Measurements from ENCODE around the gene DTL. TPM values are rescaled to one million over a fixed set of nuclear protein-coding genes. Genes with fewer than 3 reads are reported as not detected.
A peak's percentile ranks its signal among the peaks of the same experiment; 100 is the strongest.

The DTL gene
- total and polyA plus RNA-seq, 2 experiments from 2014 or later = 8.2 to 9.7 TPM

DNA sequence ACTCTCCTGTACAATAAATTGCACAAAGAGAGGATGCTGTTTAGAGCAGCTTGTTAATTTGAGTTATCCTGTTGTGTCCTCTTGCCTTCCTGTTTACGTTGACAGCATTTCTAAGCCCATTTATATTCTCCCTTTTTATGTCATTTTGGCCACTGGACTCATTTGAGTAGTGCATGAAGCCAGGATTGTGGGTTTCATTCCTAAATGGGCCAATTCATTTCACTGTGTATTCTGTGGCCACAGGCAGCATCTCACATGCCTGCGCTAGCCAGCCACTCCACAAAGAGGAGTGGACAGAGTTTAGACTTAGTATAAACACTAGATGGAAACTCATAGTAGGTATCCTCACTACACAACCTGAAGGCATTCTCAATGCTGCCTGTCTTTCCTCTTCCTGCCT lies 73.4 kb downstream of the DTL start:
- no peak for DNase-seq
- TF ChIP-seq EZH2phosphoT487 (IDR thresholded peaks at IDR 0.05; ENCODE audit: insufficient read depth, low read depth) (no peak), EZH2 (IDR thresholded peaks at IDR 0.05; ENCODE audit: insufficient read depth, poor library complexity, severe bottlenecking) (no peak)
- Histone ChIP-seq H3K79me2 (ENCODE audit: insufficient read depth) (no peaks in the 10 kb centered on the region), H2AFZ (no peak overlapping the region), H3K27ac (no peak overlapping the region), H3K4me3 (no peak overlapping the region), H3K9me3 (ENCODE audit: low read depth) (no peaks in the 10 kb centered on the region), H3K4me1 (ENCODE audit: insufficient read depth) (no peaks in the 10 kb centered on the region), H3K4me2 (ENCODE audit: unreplicated experiment) (no peak overlapping the region), H4K20me1 (ENCODE audit: insufficient read depth) (no peaks in the 10 kb centered on the region), H3K9me2 (ENCODE audit: insufficient read depth) (no peaks in the 10 kb centered on the region), H3F3A (ENCODE audit: insufficient read depth) (no peaks in the 10 kb centered on the region), H3K36me3 (ENCODE audit: low read depth) (no peaks in the 10 kb centered on the region), H3K9ac (no peak overlapping the region), H3K27me3 (replicated peaks; ENCODE audit: insufficient read depth) (no peaks in the 10 kb centered on the region)
- in situ Hi-C loops (cut with MboI) = no loop called here
- 93 to 99% methylated on average over 2 of the region's 2 CpGs for WGBS, 2 experiments (ENCODE audit: low coverage in 1 of 2, low lambda C conversion rate in 2 of 2, missing lambda C conversion rate in 2 of 2)

- DNase-seq = no peak
- Histone ChIP-seq H3K79me2 (ENCODE audit: insufficient read depth) (no peaks in the 10 kb centered on the region), H3K4me3 (no peak overlapping the region), H3F3A (ENCODE audit: insufficient read depth) (no peaks in the 10 kb centered on the region), H3K9ac (no peak overlapping the region), H3K4me2 (ENCODE audit: unreplicated experiment) (no peak overlapping the region), H3K9me3 (ENCODE audit: low read depth) (no peaks in the 10 kb centered on the region), H2AFZ (no peak overlapping the region), H4K20me1 (ENCODE audit: insufficient read depth) (no peaks in the 10 kb centered on the region), H3K27ac (no peak overlapping the region), H3K27me3 (replicated peaks; ENCODE audit: insufficient read depth) (no peaks in the 10 kb centered on the region), H3K36me3 (ENCODE audit: low read depth) (no peaks in the 10 kb centered on the region), H3K9me2 (ENCODE audit: insufficient read depth) (no peaks in the 10 kb centered on the region), H3K4me1 (ENCODE audit: insufficient read depth) (no peaks in the 10 kb centered on the region)
- in situ Hi-C loops (cut with MboI) = no loop called here
- no peak for TF ChIP-seq EZH2 (IDR thresholded peaks at IDR 0.05; ENCODE audit: insufficient read depth, poor library complexity, severe bottlenecking)
- no peak for TF ChIP-seq EZH2phosphoT487 (IDR thresholded peaks at IDR 0.05; ENCODE audit: insufficient read depth, low read depth)
- WGBS, 2 experiments (ENCODE audit: low coverage in 1 of 2, low lambda C conversion rate in 2 of 2, missing lambda C conversion rate in 2 of 2) = 96 to 97% methylated on average over 6 of the region's 6 CpGs
Observed at GRCh38 chr1:212109728-212110127, 74.2 kb downstream of the DTL start.

- 9 to 28% methylated on average over 2 of the region's 2 CpGs for WGBS, 2 experiments (ENCODE audit: low coverage in 1 of 2, low lambda C conversion rate in 2 of 2, missing lambda C conversion rate in 2 of 2)
- H3K4me1 ChIP-seq (ENCODE audit: insufficient read depth) = no peaks in the 10 kb centered on the region
Observed at GRCh38 chr1:212110617-212111016, 75.1 kb downstream of the DTL start.

DNA sequence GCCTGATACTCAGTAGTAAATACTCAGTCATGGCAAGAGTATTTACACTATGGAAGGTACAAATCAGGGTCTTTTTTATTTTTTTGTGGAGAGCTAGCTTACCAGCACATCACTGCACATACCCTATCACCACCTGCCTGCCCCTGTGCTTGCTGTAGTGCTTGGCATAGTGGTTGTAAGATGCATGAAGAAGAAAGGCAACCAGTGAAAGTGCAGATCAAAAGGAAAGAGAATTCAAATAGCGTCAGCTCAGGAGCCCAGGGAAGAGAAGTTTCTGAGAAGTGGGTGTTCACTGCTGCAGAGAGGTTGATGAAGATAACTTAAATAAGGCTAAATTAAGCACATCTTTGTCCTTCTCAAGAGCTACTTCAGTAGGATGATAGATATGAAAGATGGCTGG lies 76.0 kb downstream of the DTL start:
- Histone ChIP-seq H3K36me3 (ENCODE audit: low read depth) (no peaks in the 10 kb centered on the region), H3K4me1 (ENCODE audit: insufficient read depth) (no peaks in the 10 kb centered on the region), H3K4me2 (ENCODE audit: unreplicated experiment) (no peak overlapping the region), H4K20me1 (ENCODE audit: insufficient read depth) (no peaks in the 10 kb centered on the region), H3K27me3 (replicated peaks; ENCODE audit: insufficient read depth) (no peaks in the 10 kb centered on the region), H3K4me3 (no peak overlapping the region), H3K9me2 (ENCODE audit: insufficient read depth) (no peaks in the 10 kb centered on the region), H3K27ac (no peak overlapping the region), H3F3A (ENCODE audit: insufficient read depth) (no peaks in the 10 kb centered on the region), H2AFZ (no peak overlapping the region), H3K79me2 (ENCODE audit: insufficient read depth) (no peaks in the 10 kb centered on the region), H3K9me3 (ENCODE audit: low read depth) (no peaks in the 10 kb centered on the region), H3K9ac (no peak overlapping the region)
- TF ChIP-seq EZH2 (IDR thresholded peaks at IDR 0.05; ENCODE audit: insufficient read depth, poor library complexity, severe bottlenecking) (no peak), EZH2phosphoT487 (IDR thresholded peaks at IDR 0.05; ENCODE audit: insufficient read depth, low read depth) (no peak)
- no peak for DNase-seq
- in situ Hi-C loops (cut with MboI) = no loop called here
- 100% methylated on average over 1 of the region's 1 CpG for WGBS, 2 experiments (ENCODE audit: low coverage in 1 of 2, low lambda C conversion rate in 2 of 2, missing lambda C conversion rate in 2 of 2)

More at GRCh38 chr1:212110617-212111016, 75.1 kb downstream of the DTL start:
- Histone ChIP-seq H3K9me2 (ENCODE audit: insufficient read depth) (no peaks in the 10 kb centered on the region), H3F3A (ENCODE audit: insufficient read depth) (no peaks in the 10 kb centered on the region), H3K27me3 (replicated peaks; ENCODE audit: insufficient read depth) (no peaks in the 10 kb centered on the region), H4K20me1 (ENCODE audit: insufficient read depth) (no peaks in the 10 kb centered on the region), H3K9ac (no peak overlapping the region), H3K36me3 (ENCODE audit: low read depth) (no peaks in the 10 kb centered on the region), H3K9me3 (ENCODE audit: low read depth) (no peaks in the 10 kb centered on the region), H3K79me2 (ENCODE audit: insufficient read depth) (no peaks in the 10 kb centered on the region), H3K4me3 (no peak overlapping the region), H2AFZ (no peak overlapping the region), H3K27ac (no peak overlapping the region), H3K4me2 (ENCODE audit: unreplicated experiment) (no peak overlapping the region)
- peak; percentile 28 for DNase-seq
- in situ Hi-C loops (cut with MboI) = no loop called here
- TF ChIP-seq EZH2 (IDR thresholded peaks at IDR 0.05; ENCODE audit: insufficient read depth, poor library complexity, severe bottlenecking) (no peak), EZH2phosphoT487 (IDR thresholded peaks at IDR 0.05; ENCODE audit: insufficient read depth, low read depth) (no peak)

DNA sequence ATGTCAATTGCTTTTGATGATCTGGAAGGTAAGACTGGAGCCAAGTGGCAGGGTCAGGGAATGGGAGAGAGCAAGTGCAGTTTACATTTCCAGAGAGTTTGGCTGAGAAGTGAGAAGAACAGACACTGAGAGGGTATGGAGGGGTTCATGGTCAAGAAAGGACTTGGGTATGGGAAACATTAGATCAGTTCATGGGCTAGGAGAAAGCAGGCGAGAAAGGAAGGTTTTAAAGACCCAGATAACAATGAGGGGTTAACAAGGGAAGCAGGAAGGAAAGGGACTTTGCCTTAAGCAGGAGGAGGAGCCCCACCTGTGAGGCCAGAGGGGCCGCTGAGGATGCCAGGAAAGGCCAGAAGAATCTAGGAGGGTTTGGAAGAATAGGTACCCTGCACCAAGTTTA lies 78.2 kb downstream of the DTL start:
- no peaks in the 10 kb centered on the region for H3K9me2 ChIP-seq (ENCODE audit: insufficient read depth)
- H3K4me1 ChIP-seq (ENCODE audit: insufficient read depth) = no peaks in the 10 kb centered on the region
- H2AFZ ChIP-seq = no peak overlapping the region
- H3K79me2 ChIP-seq (ENCODE audit: insufficient read depth) = no peaks in the 10 kb centered on the region
- H3F3A ChIP-seq (ENCODE audit: insufficient read depth) = no peaks in the 10 kb centered on the region
- in situ Hi-C loops (cut with MboI) = no loop called here
- H4K20me1 ChIP-seq (ENCODE audit: insufficient read depth) = no peaks in the 10 kb centered on the region
- no peaks in the 10 kb centered on the region for H3K36me3 ChIP-seq (ENCODE audit: low read depth)
- no peak overlapping the region for H3K27ac ChIP-seq
- DNase-seq = no peak
- no peak overlapping the region for H3K4me3 ChIP-seq
- no peak overlapping the region for H3K4me2 ChIP-seq (ENCODE audit: unreplicated experiment)
- no peak for TF ChIP-seq EZH2 (IDR thresholded peaks at IDR 0.05; ENCODE audit: insufficient read depth, poor library complexity, severe bottlenecking)
- no peak overlapping the region for H3K9ac ChIP-seq
- H3K27me3 ChIP-seq (replicated peaks; ENCODE audit: insufficient read depth) = no peaks in the 10 kb centered on the region
- 98 to 100% methylated on average over 2 of the region's 2 CpGs for WGBS, 2 experiments (ENCODE audit: low coverage in 1 of 2, low lambda C conversion rate in 2 of 2, missing lambda C conversion rate in 2 of 2)
- H3K9me3 ChIP-seq (ENCODE audit: low read depth) = no peaks in the 10 kb centered on the region

Data from GM23248 (cell line).